ENCODE results near the gene SYNE2.

SYNE2 gene

GRCh38 chr14:64191756-64192155 lies 339.0 kb downstream of the SYNE2 start:
- no peak overlapping the region for H3K27ac ChIP-seq
- no peak for TF ChIP-seq CTCF (conservative IDR thresholded peaks at IDR 0.05)

DNA sequence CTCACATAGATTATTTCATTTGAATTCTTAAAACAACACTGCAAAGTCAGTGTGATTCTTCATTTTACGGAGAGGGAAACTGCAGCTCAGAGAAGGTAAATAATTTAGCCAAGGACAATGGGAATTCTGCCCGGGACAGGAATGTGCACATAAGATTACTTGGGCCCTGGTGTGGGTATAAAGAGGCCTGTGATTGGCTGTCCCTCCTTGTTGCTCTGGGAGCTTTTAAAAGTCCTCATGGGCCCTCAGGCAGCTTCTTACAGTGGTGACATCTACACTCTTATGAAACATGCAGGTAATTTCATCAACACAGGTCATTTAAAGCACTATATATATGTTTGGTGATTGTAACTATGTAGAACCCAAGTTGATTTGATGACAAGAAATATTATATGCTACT lies 341.0 kb downstream of the SYNE2 start:
- no peak overlapping the region for H3K27ac ChIP-seq
- no peak for TF ChIP-seq CTCF (conservative IDR thresholded peaks at IDR 0.05)

- TF ChIP-seq CTCF (conservative IDR thresholded peaks at IDR 0.05) = no peak
- H3K27ac ChIP-seq = no peak overlapping the region
These were observed 341.6 kb downstream of the SYNE2 start for GRCh38 chr14:64194404-64194803.

GRCh38 chr14:64195199-64195598 lies 342.4 kb downstream of the SYNE2 start:
- TF ChIP-seq CTCF (conservative IDR thresholded peaks at IDR 0.05) = no peak
- no peak overlapping the region for H3K27ac ChIP-seq

DNA sequence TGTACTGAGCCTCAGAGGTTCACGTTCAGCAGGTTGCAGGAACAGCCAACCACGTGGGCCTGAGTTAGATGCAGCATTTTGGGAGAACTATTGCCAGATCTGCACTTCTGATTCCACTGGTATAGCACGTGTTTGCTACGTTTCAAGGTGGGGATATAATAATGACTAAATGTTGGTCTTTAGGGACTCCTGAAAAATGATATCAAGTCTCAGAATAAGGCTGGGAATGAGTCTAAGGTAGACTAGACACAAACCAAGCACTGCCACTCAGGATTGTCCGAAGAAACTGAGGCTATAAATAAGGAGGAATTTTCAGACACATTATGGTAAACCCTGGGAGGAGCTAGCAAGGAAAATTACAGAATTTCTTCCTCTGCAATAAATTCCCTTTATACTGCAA lies 343.3 kb downstream of the SYNE2 start:
- no peak for TF ChIP-seq CTCF (conservative IDR thresholded peaks at IDR 0.05)
- H3K27ac ChIP-seq = no peak overlapping the region

GRCh38 chr14:64196814-64197411 lies 344.1 kb downstream of the SYNE2 start:
- TF ChIP-seq CTCF (conservative IDR thresholded peaks at IDR 0.05) = no peak
- H3K27ac ChIP-seq = no peak overlapping the region

GRCh38 chr14:64197996-64198395 lies 345.2 kb downstream of the SYNE2 start:
- no peak for TF ChIP-seq CTCF (conservative IDR thresholded peaks at IDR 0.05)
- H3K27ac ChIP-seq = no peak overlapping the region
